H1 (cell line): ENCODE results near the gene HDHD2. TPM values are rescaled to one million over a fixed set of nuclear protein-coding genes. Genes with fewer than 3 reads are reported as not detected.

Experiments used
- CTCF ChIA-PET: fragments of 300-600 bp; sonication (Branson Sonifier 250); formaldehyde crosslinking; loops from one replicate; lab custom pipeline; 2021; ENCODE audit not compliant: partially characterized antibody; lab: Charles Lee
- POLR2A ChIA-PET: fragments of 300-600 bp; sonication (Branson Sonifier 250); formaldehyde crosslinking; loops from one replicate; lab custom pipeline; 2021; ENCODE audit warnings: inconsistent platforms; ENCODE audit not compliant: partially characterized antibody; lab: Charles Lee
- DNase-seq, 2 experiments: peaks; one replicate each; pipeline versions ENCODE4 v3.0.0 to v3.0.0-alpha.2; 2010 to 2022; ENCODE audit warnings: low spot score in 2 of 2, low read depth in 1 of 2, mixed read lengths in 1 of 2
- FAIRE-seq: peaks from 2 replicates; lab custom pipeline; 2011; peaks lifted over from hg19 to GRCh38; lab: Jason Lieb, UNC
- H2AFZ ChIP-seq: 2 replicates; pipeline ENCODE4 v1.8.1; 2012; ENCODE audit warnings: low read length, inconsistent platforms
- H2AK5ac ChIP-seq: 2 replicates; pipeline ENCODE4 v1.6.1; 2013; ENCODE audit warnings: low read depth, low read length
- H2BK120ac ChIP-seq: replicated peaks from 2 replicates; pipeline ENCODE3; 2013; ENCODE audit warnings: low read depth, low read length, inconsistent platforms
- H2BK12ac ChIP-seq: 2 replicates; pipeline ENCODE4 v1.6.1; 2013; ENCODE audit warnings: low read depth, low read length
- H2BK15ac ChIP-seq: 2 replicates; pipeline ENCODE4 v1.6.1; 2013; ENCODE audit warnings: low read length
- H2BK20ac ChIP-seq: 2 replicates; pipeline ENCODE4 v1.6.1; 2013; ENCODE audit warnings: low read length
- H2BK5ac ChIP-seq: 2 replicates; pipeline ENCODE4 v1.6.1; 2013; ENCODE audit warnings: low read depth, low read length
- H3K14ac ChIP-seq: 2 replicates; pipeline ENCODE4 v1.6.1; 2013; ENCODE audit warnings: inconsistent platforms; ENCODE audit not compliant: insufficient read length
- H3K18ac ChIP-seq: 2 replicates; pipeline ENCODE4 v1.6.1; 2013; ENCODE audit warnings: low read length; ENCODE audit errors: extremely low read depth
- H3K23ac ChIP-seq: 2 replicates; pipeline ENCODE4 v1.6.1; 2013; ENCODE audit warnings: inconsistent platforms; ENCODE audit not compliant: insufficient read length
- H3K23me2 ChIP-seq: 2 replicates; pipeline ENCODE4 v1.6.1; 2013; ENCODE audit warnings: low read depth, low read length
- H3K27ac ChIP-seq: 2 replicates; pipeline ENCODE4 v1.6.1; 2011; ENCODE audit warnings: low read depth, low read length, inconsistent platforms
- H3K27me3 ChIP-seq, 4 experiments: replicated peaks in 1 of 4; 1 replicate in 1 of 4; 2 replicates in 3 of 4; pipeline versions ENCODE4 v1.6.1 to v1.8.1; 2011 to 2013; ENCODE audit warnings: low read length in 3 of 4, mild to moderate bottlenecking in 3 of 4, inconsistent platforms in 2 of 4, mixed read lengths in 2 of 4, moderate library complexity in 1 of 4; ENCODE audit not compliant: control insufficient read depth in 3 of 4, insufficient read depth in 3 of 4; ENCODE audit errors: extremely low read depth in 1 of 4
- H3K36me3 ChIP-seq, 4 experiments: 2 replicates each; pipeline versions ENCODE4 v1.6.1 to v1.8.1; 2011 to 2013; ENCODE audit warnings: mild to moderate bottlenecking in 4 of 4, low read length in 3 of 4, moderate library complexity in 2 of 4, control low read depth in 1 of 4, inconsistent platforms in 1 of 4; ENCODE audit not compliant: insufficient read depth in 4 of 4, control insufficient read depth in 2 of 4
- H3K4ac ChIP-seq: replicated peaks from 2 replicates; pipeline ENCODE3; 2013; ENCODE audit warnings: low read length, low read depth, mixed read lengths, inconsistent platforms; ENCODE audit not compliant: insufficient read length
- H3K4me1 ChIP-seq, 4 experiments: replicated peaks in 1 of 4; 1 replicate in 1 of 4; 2 replicates in 3 of 4; pipeline versions ENCODE4 v1.6.1 to v1.8.1; 2011 to 2013; ENCODE audit warnings: low read length in 3 of 4, inconsistent platforms in 2 of 4, mixed read lengths in 1 of 4; ENCODE audit not compliant: insufficient read depth in 4 of 4, control insufficient read depth in 3 of 4
- H3K4me2 ChIP-seq, 2 experiments: 2 replicates each; pipeline versions ENCODE4 v1.6.1 to v1.8.1; 2011 to 2013; ENCODE audit warnings: low read depth in 2 of 2, low read length in 2 of 2, control low read depth in 1 of 2, inconsistent platforms in 1 of 2, mild to moderate bottlenecking in 1 of 2; ENCODE audit not compliant: insufficient read depth in 1 of 2
- H3K4me3 ChIP-seq, 4 experiments: fragments of 200-600, 300-600 bp in 1 of 4; sonication (generic), shearing (Covaris generic), sonication (Bioruptor Twin) in 1 of 4; 2 replicates each; pipeline versions ENCODE4 v1.5.1 to v1.8.1; 2011 to 2016; ENCODE audit warnings: low read length in 4 of 4, low read depth in 3 of 4, control low read depth in 2 of 4, inconsistent platforms in 2 of 4, mild to moderate bottlenecking in 2 of 4, mixed read lengths in 1 of 4, moderate library complexity in 1 of 4; ENCODE audit not compliant: insufficient read depth in 2 of 4; ENCODE audit errors: extremely low read depth in 1 of 4
- H3K56ac ChIP-seq: replicated peaks from 2 replicates; pipeline ENCODE3; 2013; ENCODE audit warnings: low read depth, mild to moderate bottlenecking, mixed read lengths, low read length, inconsistent platforms; ENCODE audit not compliant: insufficient read length
- H3K79me1 ChIP-seq: 2 replicates; pipeline ENCODE4 v1.6.1; 2013; ENCODE audit warnings: low read depth, low read length, control low read depth
- H3K79me2 ChIP-seq, 2 experiments: 2 replicates each; pipeline versions ENCODE4 v1.6.1 to v1.8.1; 2012 to 2013; ENCODE audit warnings: low read length in 2 of 2, mild to moderate bottlenecking in 2 of 2, inconsistent platforms in 1 of 2; ENCODE audit not compliant: insufficient read depth in 2 of 2, control insufficient read depth in 1 of 2
- H3K9ac ChIP-seq, 4 experiments: replicated peaks in 1 of 4; 1 replicate in 1 of 4; 2 replicates in 3 of 4; pipeline versions ENCODE4 v1.6.1 to v1.8.1; 2011 to 2013; ENCODE audit warnings: low read depth in 3 of 4, low read length in 3 of 4, control low read depth in 2 of 4, mild to moderate bottlenecking in 2 of 4, moderate library complexity in 2 of 4, inconsistent platforms in 1 of 4; ENCODE audit errors: extremely low read depth in 1 of 4
- H3K9me3 ChIP-seq, 2 experiments: 2 replicates each; pipeline versions ENCODE4 v1.6.1 to v1.8.1; 2012 to 2013; ENCODE audit warnings: mild to moderate bottlenecking in 2 of 2, moderate library complexity in 2 of 2, control low read depth in 1 of 2, inconsistent platforms in 1 of 2, low read depth in 1 of 2, low read length in 1 of 2, mixed read lengths in 1 of 2; ENCODE audit not compliant: insufficient read depth in 2 of 2
- H4K20me1 ChIP-seq, 2 experiments: replicated peaks in 1 of 2; 2 replicates each; pipeline versions ENCODE3 to v1.8.1; 2011 to 2013; ENCODE audit warnings: inconsistent platforms in 2 of 2, low read length in 2 of 2, mild to moderate bottlenecking in 1 of 2; ENCODE audit not compliant: insufficient read depth in 2 of 2, control insufficient read depth in 1 of 2
- H4K5ac ChIP-seq: 2 replicates; pipeline ENCODE4 v1.6.1; 2013; ENCODE audit warnings: low read length, low read depth, mixed read lengths, inconsistent platforms; ENCODE audit not compliant: insufficient read length
- H4K8ac ChIP-seq: 2 replicates; pipeline ENCODE4 v1.8.0; 2013; ENCODE audit warnings: mild to moderate bottlenecking, moderate library complexity, low read length, inconsistent platforms; ENCODE audit not compliant: insufficient read depth; ENCODE audit errors: extremely low read depth
- H4K91ac ChIP-seq: replicated peaks from 2 replicates; pipeline ENCODE3; 2013; ENCODE audit warnings: low read length, mixed read lengths, inconsistent platforms; ENCODE audit not compliant: insufficient read length
- WGBS, 2 experiments: shearing (Covaris generic) in 1 of 2; methylation state at CpG; one replicate each; pipeline versions ENCODE4 v1.1.6 to v1.1.7; 2013 to 2015; ENCODE audit warnings: low lambda C conversion rate in 2 of 2, mixed read lengths in 2 of 2, inconsistent platforms in 1 of 2, low coverage in 1 of 2, missing lambda C conversion rate in 1 of 2; ENCODE audit not compliant: insufficient replicate concordance in 2 of 2, insufficient coverage in 1 of 2, insufficient read length in 1 of 2; ENCODE audit errors: extremely low coverage in 1 of 2, missing lambda C conversion rate in 1 of 2; 5-methylcytosine and 5-hydroxymethylcytosine counted together
- polyA plus RNA-seq, 7 experiments: library from polyadenylated mRNA; depleted of rRNA in 3 of 7; stranded (reverse) in 5 of 7; unstranded in 2 of 7; fragments of >200 nt in 5 of 7; fragments of 200-250 nt in 2 of 7; gene quantifications; 1 replicate in 5 of 7; 2 replicates in 1 of 7; 4 replicates in 1 of 7; pipeline versions ENCODE4 v1.2.1 to v1.2.3, GENCODE V29; 2011 to 2013; ENCODE audit warnings: missing spikeins in 2 of 7, mixed read lengths in 2 of 7
- total RNA-seq: library from RNA; stranded (reverse); fragmentation: NEBNext Ultra II Directional; extraction: Animal tissue kit (Norgen Biotek cat#: 25700); gene quantifications from 2 replicates; pipeline ENCODE4 v1.2.1, GENCODE V29; 2021

The HDHD2 gene
- total and polyA plus RNA-seq, 2 of the 8 experiments (the other 6 are each of a cell fraction or from before 2014, with no cell fraction given): 16.7 to 42.7 TPM

- no peak overlapping the region for H3K23ac ChIP-seq
- no peak overlapping the region for H3K18ac ChIP-seq
- H3K9ac ChIP-seq: no peak overlapping the region
- no peak overlapping the region for H2BK5ac ChIP-seq
- H3K4me3 ChIP-seq: no peak overlapping the region
- ChIA-PET CTCF (interaction anchor here (1.1 to 2.5 kb wide), 3 partner anchors 9 to 170 kb away, joined by 3 to 8 read pairs (median 5); no protein-coding TSS in a partner anchor), POLR2A (interaction anchor here (0.8 kb wide), 1 partner anchor 16 kb away, joined by 3 read pairs; no protein-coding TSS in a partner anchor)
- DNase-seq: no peak
- no peak overlapping the region for H3K4ac ChIP-seq
- H2AK5ac ChIP-seq: no peak overlapping the region
- no peaks in the 10 kb centered on the region for H3K9me3 ChIP-seq
- H2BK15ac ChIP-seq: no peak overlapping the region
- no peak for FAIRE-seq
- peaks cover 0 to 6% (median 0%) of the 10 kb centered on the region in 4 experiments; a peak in 1 of 8 replicates for H3K36me3 ChIP-seq
- no peak overlapping the region for H2BK120ac ChIP-seq
- no peaks in the 10 kb centered on the region for H3K79me2 ChIP-seq
- no peaks in the 10 kb centered on the region; the same call in 1 of the 2 replicates for H3K79me1 ChIP-seq
- H4K5ac ChIP-seq: no peak overlapping the region
- H4K8ac ChIP-seq: no peak overlapping the region
- no peak overlapping the region for H3K56ac ChIP-seq
- H3K27me3 ChIP-seq: no peaks in the 10 kb centered on the region
- no peak overlapping the region for H3K4me2 ChIP-seq
- no peak overlapping the region for H2BK12ac ChIP-seq
- H4K91ac ChIP-seq: no peak overlapping the region
- no peak overlapping the region for H2AFZ ChIP-seq
- no peaks in the 10 kb centered on the region for H3K23me2 ChIP-seq
- WGBS, 2 experiments: 95% methylated on average over 4 of the region's 4 CpGs; no CpG with 5 or more reads in 1 of the 2 experiments
- no peak overlapping the region for H3K27ac ChIP-seq
- H4K20me1 ChIP-seq: no peaks in the 10 kb centered on the region
- H3K14ac ChIP-seq: no peak overlapping the region
- H3K4me1 ChIP-seq: peaks cover 0 to 7% (median 0%) of the 10 kb centered on the region in 4 experiments; a peak in 1 of 7 replicates
- H2BK20ac ChIP-seq: no peak overlapping the region
Observed at GRCh38 chr18:47120428-47120827, 29.9 kb downstream of the HDHD2 start.
